BJ (cell line): Measurements from ENCODE around the gene GPSM1. TPM values are rescaled to one million over a fixed set of nuclear protein-coding genes. Genes with fewer than 3 reads are reported as not detected.

Experiments
- CTCF ChIA-PET: fragments of 350-600 bp; formaldehyde crosslinking; extraction: SDS; loops from one replicate; lab custom pipeline; 2021; ENCODE audit warnings: antibody characterized with exemption, inconsistent platforms; lab: Yijun Ruan, JAX
- POLR2A ChIA-PET: fragments of 300-600 bp; sonication (Branson Sonifier 250); formaldehyde crosslinking; extraction: SDS; loops from one replicate; lab custom pipeline; 2021; ENCODE audit warnings: antibody characterized with exemption; lab: Charles Lee
- DNase-seq: peaks from one replicate; pipeline ENCODE4 v3.0.0-alpha.2; 2011; ENCODE audit warnings: low read depth
- H3K27me3 ChIP-seq: 2 replicates; pipeline ENCODE4 v1.6.0; 2011; ENCODE audit warnings: low read length; ENCODE audit not compliant: control insufficient read depth, insufficient read depth
- H3K36me3 ChIP-seq: 2 replicates; pipeline ENCODE4 v1.5.1; 2011; ENCODE audit warnings: low read length; ENCODE audit not compliant: control insufficient read depth, insufficient read depth
- H3K4me3 ChIP-seq: 2 replicates; pipeline ENCODE4 v1.5.1; 2011; ENCODE audit warnings: low read depth, mild to moderate bottlenecking, control low read depth, low read length
- polyA plus RNA-seq: library from polyadenylated mRNA; depleted of rRNA; stranded (reverse); fragments of >200 nt; gene quantifications from 2 replicates; pipeline ENCODE4 v1.2.3, GENCODE V29; 2011
- TF ChIP-seq, protein P1 (sequence below): IDR thresholded peaks from 2 replicates; pipeline ENCODE4 v1.5.1; 2011; ENCODE audit warnings: low read depth, mild to moderate bottlenecking, control low read depth, inconsistent platforms, low read length, moderate library complexity; ENCODE audit not compliant: insufficient read depth

Gene GPSM1
- polyA plus RNA-seq, 1 experiment: 33.1 TPM

DNA sequence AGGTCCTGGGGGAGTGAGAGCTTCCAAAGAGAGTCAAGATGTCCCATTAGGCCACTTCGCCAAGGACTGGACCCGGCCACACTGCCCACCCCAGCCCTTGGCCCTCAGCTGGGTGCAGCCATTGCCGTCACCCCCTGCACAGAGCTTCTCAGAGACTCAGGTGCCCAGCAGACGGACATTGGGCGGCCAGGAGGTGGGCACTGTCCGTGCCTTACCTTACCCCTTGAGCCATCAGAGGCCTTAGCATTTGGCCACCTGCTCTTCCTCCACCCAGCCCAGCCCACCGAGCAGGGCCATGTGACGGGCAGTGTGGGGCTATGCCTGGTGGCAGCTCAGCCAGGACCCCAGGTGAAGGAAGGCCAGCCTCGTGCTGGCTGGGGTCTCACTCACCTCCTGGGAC is 39.5 kb downstream of the GPSM1 start:
- CTCF ChIA-PET: interaction anchor here (0.7 to 6.3 kb wide), 3 partner anchors 21 to 55 kb away, joined by 3 to 68 read pairs (median 6); no protein-coding TSS in a partner anchor
- TF ChIP-seq, protein P1, sequence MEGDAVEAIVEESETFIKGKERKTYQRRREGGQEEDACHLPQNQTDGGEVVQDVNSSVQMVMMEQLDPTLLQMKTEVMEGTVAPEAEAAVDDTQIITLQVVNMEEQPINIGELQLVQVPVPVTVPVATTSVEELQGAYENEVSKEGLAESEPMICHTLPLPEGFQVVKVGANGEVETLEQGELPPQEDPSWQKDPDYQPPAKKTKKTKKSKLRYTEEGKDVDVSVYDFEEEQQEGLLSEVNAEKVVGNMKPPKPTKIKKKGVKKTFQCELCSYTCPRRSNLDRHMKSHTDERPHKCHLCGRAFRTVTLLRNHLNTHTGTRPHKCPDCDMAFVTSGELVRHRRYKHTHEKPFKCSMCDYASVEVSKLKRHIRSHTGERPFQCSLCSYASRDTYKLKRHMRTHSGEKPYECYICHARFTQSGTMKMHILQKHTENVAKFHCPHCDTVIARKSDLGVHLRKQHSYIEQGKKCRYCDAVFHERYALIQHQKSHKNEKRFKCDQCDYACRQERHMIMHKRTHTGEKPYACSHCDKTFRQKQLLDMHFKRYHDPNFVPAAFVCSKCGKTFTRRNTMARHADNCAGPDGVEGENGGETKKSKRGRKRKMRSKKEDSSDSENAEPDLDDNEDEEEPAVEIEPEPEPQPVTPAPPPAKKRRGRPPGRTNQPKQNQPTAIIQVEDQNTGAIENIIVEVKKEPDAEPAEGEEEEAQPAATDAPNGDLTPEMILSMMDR: no peak
- POLR2A ChIA-PET: no interaction called here

DNA sequence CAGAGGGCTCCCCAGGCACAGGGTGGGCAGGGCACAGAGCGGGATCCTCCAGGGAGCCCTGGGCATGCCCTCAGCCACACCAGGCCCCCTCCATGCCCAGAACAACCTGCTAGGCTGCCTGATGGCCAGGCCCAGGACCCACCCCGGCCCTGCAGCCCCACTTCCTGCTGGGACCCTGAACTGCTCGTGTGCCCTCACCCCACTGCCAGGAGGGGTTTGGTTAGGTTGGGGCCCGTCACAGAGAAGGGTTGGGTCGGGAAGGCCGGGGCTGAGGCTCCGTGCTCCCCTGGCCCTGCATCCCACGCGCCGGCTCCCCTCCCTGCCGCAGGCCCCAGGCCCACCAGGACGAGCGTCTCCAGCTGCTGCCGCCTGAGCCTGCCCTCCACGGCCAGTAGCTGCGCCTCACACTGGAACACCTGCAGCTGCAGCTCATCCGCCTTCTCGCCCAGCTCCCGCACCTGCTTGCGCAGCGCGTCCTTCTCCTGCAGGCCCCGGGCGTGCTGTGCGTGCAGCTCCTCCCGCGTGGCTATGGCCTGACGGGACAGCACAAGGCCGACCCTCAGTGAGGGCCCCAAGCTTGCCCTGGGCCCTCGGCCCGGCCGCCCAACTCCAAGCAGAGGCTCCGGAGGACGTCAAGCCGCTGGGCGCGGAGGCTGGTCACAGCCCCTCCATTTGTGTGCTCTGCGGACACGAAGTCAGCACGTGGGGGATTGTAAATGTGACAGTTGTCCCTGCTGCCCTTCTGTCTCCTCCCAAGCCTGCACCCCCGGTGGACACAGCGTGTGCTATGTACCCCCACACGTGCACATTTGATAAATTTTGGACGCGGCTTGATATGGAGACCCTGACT is 40.2 kb downstream of the GPSM1 start:
- CTCF ChIA-PET: interaction anchor here (0.7 to 1.7 kb wide), 2 partner anchors 17 to 22 kb away, joined by 3 to 6 read pairs; no protein-coding TSS in a partner anchor
- Histone ChIP-seq H3K27me3 (no peaks in the 10 kb centered on the region), H3K4me3 (no peak overlapping the region), H3K36me3 (peaks cover 17% of the 10 kb centered on the region)
- POLR2A ChIA-PET: interaction anchor here (0.5 kb wide), 1 partner anchor 190 kb away, joined by 3 read pairs; no protein-coding TSS in a partner anchor
- TF ChIP-seq, protein P1: no peak
- DNase-seq: no peak

More for the DNA sequence above, 39.5 kb downstream of the GPSM1 start:
- Histone ChIP-seq H3K36me3 (peaks cover 17% of the 10 kb centered on the region), H3K4me3 (no peak overlapping the region), H3K27me3 (no peaks in the 10 kb centered on the region)
- DNase-seq: no peak

DNA sequence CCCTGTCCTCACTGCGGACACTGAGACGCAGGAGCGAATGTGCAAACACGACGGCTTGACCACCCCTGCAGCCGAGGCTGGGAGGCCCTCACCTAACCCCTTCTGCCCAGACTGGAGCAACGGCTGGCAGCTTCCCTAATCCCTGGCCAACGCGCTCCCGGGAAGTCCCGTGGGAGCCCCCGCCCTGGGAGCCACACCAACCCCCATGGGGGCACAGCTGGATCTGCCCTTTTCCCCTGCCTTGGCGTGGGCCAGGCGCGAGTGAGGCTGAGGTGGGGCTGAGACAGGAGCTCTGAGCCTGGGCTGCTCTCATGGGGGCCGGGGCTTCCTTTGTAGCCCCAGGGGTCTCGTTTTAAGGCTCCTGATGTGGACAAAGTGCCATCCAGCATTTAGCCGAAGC is 40.9 kb downstream of the GPSM1 start:
- POLR2A ChIA-PET: no interaction called here
- H3K36me3 ChIP-seq: peaks cover 17% of the 10 kb centered on the region
- CTCF ChIA-PET: interaction anchor here (0.7 to 5.4 kb wide), 2 partner anchors 17 to 55 kb away, joined by 3 to 30 read pairs; no protein-coding TSS in a partner anchor
- TF ChIP-seq, protein P1: no peak
- H3K27me3 ChIP-seq: no peaks in the 10 kb centered on the region
- H3K4me3 ChIP-seq: no peak overlapping the region
- DNase-seq: no peak

DNA sequence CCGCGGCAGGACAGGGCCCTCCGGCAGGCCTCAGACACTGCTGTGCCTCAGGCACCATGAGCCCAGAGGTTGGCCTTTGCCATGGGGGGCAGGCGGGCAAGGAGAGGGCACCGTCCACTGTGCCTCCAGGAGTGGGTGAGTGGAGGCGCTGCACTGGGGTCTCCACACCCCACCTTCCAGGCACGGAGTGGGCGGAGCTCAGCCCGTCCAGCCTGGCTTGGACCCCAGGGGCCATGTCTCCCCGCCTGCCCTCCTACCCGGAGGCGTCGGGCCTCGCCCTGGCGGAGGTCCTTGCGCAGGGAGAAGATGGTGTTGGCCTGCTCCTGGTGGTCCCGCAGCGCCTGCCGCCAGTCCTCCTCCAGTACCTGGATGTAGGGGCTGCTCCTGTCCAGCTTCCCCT is 42.7 kb downstream of the GPSM1 start:
- no peaks in the 10 kb centered on the region for H3K27me3 ChIP-seq
- no peak for DNase-seq
- H3K4me3 ChIP-seq: no peak overlapping the region
- TF ChIP-seq, protein P1: no peak
- POLR2A ChIA-PET: no interaction called here
- H3K36me3 ChIP-seq: peaks cover 18% of the 10 kb centered on the region
- CTCF ChIA-PET: interaction anchor here (0.9 to 5.4 kb wide), 4 partner anchors 9 to 57 kb away, joined by 3 to 30 read pairs (median 4); no protein-coding TSS in a partner anchor

DNA sequence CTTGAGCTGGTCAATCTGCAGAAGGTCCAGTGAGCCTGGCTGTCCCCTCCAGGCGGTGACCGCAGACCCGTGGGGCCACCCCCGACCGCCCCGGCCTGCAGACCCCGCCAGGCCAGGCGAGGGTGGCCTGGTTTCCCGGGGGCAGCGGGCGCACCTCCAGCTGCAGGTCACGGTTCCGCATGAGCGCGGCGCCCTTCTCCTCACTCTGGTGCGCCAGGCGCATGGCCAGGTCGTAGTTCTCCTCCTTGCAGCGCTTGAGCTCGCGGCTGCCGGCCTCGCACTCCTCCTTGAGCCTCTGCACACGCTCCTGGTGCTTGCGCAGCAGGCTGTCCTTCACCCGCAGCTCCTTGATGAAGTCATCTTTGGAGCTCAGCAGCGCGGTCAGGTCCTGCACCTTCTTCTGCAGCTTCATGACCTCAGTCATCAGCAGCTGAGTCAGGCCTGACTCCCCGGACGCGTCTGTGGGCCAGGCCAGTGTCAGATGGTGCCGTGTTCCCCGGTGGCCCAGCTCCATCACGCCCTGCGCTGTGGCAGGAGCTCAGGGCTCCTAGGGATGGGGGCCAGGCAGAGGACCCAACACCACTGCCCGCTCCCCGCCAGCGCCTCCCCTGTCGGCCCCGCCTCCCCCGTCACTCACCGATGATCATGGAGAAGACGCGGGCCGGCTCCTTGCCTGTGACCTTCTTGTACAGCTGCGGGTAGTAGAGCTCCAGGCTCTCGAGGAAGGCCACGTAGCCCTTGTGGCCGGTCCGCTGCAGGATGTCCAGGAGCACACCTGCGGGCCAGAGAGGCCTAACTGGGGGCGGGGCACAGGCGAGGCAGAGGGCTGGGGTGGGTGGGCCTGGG is 43.6 kb downstream of the GPSM1 start:
- no peaks in the 10 kb centered on the region for H3K27me3 ChIP-seq
- TF ChIP-seq, protein P1: no peak
- ChIA-PET POLR2A (no interaction called here), CTCF (interaction anchor here (1.2 to 5.4 kb wide), 3 partner anchors 8 to 58 kb away, joined by 3 to 30 read pairs (median 20); partner anchors contain the start of gene DNLZ)
- no peak for DNase-seq
- H3K4me3 ChIP-seq: no peak overlapping the region
- H3K36me3 ChIP-seq: peaks cover 20% of the 10 kb centered on the region
